Prostate gland (tissue), 1 donor: ENCODE results near the gene ESRRB.

Source experiments
- POLR2A ChIP-seq: fragments of 450-650 bp; IDR thresholded peaks from one replicate; pipeline ENCODE4 v1.6.1; 2016; ENCODE audit warnings: antibody characterized with exemption, mild to moderate bottlenecking
- POLR2AphosphoS5 ChIP-seq: sonication (generic); formaldehyde crosslinking; IDR thresholded peaks from one replicate; pipeline ENCODE4 v1.6.1; 2017; ENCODE audit warnings: antibody characterized with exemption

- TF ChIP-seq POLR2AphosphoS5 (no peak), POLR2A (no peak)
Observed at GRCh38 chr14:76355771-76356170, 20.2 kb upstream of the ESRRB start.
